Upper lobe of left lung (tissue), 4 donors: ENCODE data around the gene VWA7.
A peak's percentile ranks its signal among the peaks of the same experiment; 100 is the strongest.

ENCODE experiments used
- CTCF ChIP-seq, 6 experiments: fragments of 450-650 bp in 4 of 6; fragments of 200-600 bp in 2 of 6; sonication (generic) in 2 of 6; IDR thresholded peaks; one replicate each; pipeline ENCODE4 v1.5.1; 2016 to 2019; ENCODE audit warnings: antibody characterized with exemption in 6 of 6
- POLR2A ChIP-seq, 4 donors: fragments of 450-650 bp; IDR thresholded peaks; one replicate each; pipeline ENCODE4 v1.5.1; 2016 to 2017; ENCODE audit warnings: antibody characterized with exemption in 4 of 4, mild to moderate bottlenecking in 2 of 4
- POLR2AphosphoS5 ChIP-seq, 2 donors: sonication (generic); formaldehyde crosslinking; IDR thresholded peaks; one replicate each; pipeline ENCODE4 v1.5.1; 2017; ENCODE audit warnings: antibody characterized with exemption in 2 of 2

GRCh38 chr6:31794866-31795615 lies 17.9 kb upstream of the VWA7 start:
- no peak for TF ChIP-seq POLR2AphosphoS5 (IDR thresholded peaks at IDR 0.05)
- TF ChIP-seq CTCF (IDR thresholded peaks at IDR 0.05) = no peak
- TF ChIP-seq POLR2A (IDR thresholded peaks at IDR 0.05) = peak in 1 of 4 donors; percentile 27
